Measurements from ENCODE around the gene ACOX2. TPM values are rescaled to one million over a fixed set of nuclear protein-coding genes. Genes with fewer than 3 reads are reported as not detected.

ACOX2 gene
- total RNA-seq, 1 experiment from 2014 or later: 1.1 TPM

DNA sequence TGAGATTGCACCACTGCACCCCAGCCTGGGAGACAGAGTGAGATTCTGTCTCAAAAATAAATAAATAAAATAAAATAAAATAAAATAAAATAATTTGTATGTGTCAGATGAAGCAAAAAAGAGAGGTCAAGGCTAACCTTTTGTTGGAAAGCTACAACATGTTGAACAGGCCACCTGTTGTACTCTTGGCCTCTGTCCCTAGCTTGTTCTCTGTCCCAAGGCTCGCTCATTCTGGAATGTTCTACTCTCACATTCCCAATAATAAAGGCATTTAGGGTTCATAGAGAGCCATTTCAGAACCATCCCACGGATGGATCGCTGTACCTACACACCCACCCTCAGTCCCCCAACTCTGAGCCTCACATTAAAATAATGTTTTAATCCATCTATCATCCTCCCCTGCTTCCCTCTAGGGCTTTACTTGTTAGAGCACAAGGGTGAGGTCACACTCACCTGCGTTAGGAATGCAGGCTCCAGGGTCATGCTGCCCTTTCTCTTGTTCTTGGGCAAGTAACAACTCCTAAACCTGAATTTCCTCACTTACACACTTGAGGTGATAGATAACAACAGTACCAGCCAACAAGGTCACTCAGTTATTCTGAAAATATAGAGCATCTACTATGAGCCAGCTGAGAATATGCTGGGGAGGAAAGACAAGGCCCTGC lies 70.0 kb downstream of the ACOX2 start:
- H3K27ac Mint-ChIP-seq (ENCODE audit: unreplicated experiment): no peak overlapping the region
- H3K27me3 Mint-ChIP-seq (ENCODE audit: unreplicated experiment): no peaks in the 10 kb centered on the region
- no peaks in the 10 kb centered on the region for H3K9me3 Mint-ChIP-seq (ENCODE audit: low read depth, unreplicated experiment)
- intact Hi-C loops (cut with micrococcal nuclease; ENCODE audit: unreplicated experiment): no loop called here
- H3K4me3 Mint-ChIP-seq (ENCODE audit: low read depth, unreplicated experiment): no peak overlapping the region
- peaks cover 6% of the 10 kb centered on the region for H3K36me3 Mint-ChIP-seq (ENCODE audit: insufficient read depth, unreplicated experiment)
- no peak for DNase-seq
- no TSS peak for BruUV-seq (replicated peaks)
- CTCF ChIA-PET: interaction anchor here (0.5 kb wide), 1 partner anchor 1308 kb away, joined by 3 read pairs; no protein-coding TSS in a partner anchor
- peaks cover 33% of the 10 kb centered on the region for H3K4me1 Mint-ChIP-seq (ENCODE audit: low read depth, unreplicated experiment)
- TF ChIP-seq, protein P1, sequence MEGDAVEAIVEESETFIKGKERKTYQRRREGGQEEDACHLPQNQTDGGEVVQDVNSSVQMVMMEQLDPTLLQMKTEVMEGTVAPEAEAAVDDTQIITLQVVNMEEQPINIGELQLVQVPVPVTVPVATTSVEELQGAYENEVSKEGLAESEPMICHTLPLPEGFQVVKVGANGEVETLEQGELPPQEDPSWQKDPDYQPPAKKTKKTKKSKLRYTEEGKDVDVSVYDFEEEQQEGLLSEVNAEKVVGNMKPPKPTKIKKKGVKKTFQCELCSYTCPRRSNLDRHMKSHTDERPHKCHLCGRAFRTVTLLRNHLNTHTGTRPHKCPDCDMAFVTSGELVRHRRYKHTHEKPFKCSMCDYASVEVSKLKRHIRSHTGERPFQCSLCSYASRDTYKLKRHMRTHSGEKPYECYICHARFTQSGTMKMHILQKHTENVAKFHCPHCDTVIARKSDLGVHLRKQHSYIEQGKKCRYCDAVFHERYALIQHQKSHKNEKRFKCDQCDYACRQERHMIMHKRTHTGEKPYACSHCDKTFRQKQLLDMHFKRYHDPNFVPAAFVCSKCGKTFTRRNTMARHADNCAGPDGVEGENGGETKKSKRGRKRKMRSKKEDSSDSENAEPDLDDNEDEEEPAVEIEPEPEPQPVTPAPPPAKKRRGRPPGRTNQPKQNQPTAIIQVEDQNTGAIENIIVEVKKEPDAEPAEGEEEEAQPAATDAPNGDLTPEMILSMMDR (IDR thresholded peaks at IDR 0.05; ENCODE audit: unreplicated experiment): no peak

DNA sequence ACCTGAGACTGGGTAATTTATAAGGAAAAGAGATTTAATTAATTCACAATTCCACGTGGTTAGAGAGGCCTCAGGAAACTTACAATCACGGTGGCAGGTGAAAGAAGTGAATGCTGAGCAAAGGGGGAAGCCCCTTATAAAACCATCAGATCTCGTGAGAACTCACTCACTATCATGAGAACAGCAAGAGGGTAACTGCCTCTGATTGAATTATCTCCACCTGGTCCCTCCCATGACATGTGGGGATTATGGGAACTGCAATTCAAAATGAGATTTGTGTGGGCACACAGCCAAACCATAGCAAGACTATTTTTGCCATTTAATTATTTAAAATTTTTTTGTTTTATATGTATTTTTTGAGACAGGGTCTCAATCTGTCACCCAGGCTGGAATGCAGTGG lies 72.1 kb downstream of the ACOX2 start:
- intact Hi-C loops (cut with micrococcal nuclease; ENCODE audit: unreplicated experiment): no loop called here
- TF ChIP-seq, protein P1 (IDR thresholded peaks at IDR 0.05; ENCODE audit: unreplicated experiment): no peak
- H3K4me3 Mint-ChIP-seq (ENCODE audit: low read depth, unreplicated experiment): no peak overlapping the region
- H3K36me3 Mint-ChIP-seq (ENCODE audit: insufficient read depth, unreplicated experiment): peaks cover 6% of the 10 kb centered on the region
- no peaks in the 10 kb centered on the region for H3K9me3 Mint-ChIP-seq (ENCODE audit: low read depth, unreplicated experiment)
- peaks cover 15% of the 10 kb centered on the region for H3K4me1 Mint-ChIP-seq (ENCODE audit: low read depth, unreplicated experiment)
- no peak for DNase-seq
- CTCF ChIA-PET: no interaction called here
- H3K27me3 Mint-ChIP-seq (ENCODE audit: unreplicated experiment): no peaks in the 10 kb centered on the region
- no TSS peak for BruUV-seq (replicated peaks)
- no peak overlapping the region for H3K27ac Mint-ChIP-seq (ENCODE audit: unreplicated experiment)

DNA sequence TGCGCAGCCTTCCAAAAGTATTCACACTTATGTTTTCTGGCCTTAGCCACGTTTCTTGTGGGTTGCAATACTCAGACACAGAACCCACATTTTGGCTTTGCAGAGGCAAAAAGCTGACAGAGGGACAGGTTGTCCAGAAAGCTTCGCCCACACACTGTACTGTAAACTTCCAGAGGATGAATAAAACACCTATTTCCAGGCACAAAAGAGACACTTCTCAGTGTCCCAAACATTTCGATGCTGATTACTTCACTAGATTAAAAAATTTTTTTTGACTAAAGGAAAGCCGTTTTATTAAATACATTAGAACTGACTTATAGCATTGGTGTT lies 73.1 kb downstream of the ACOX2 start:
- DNase-seq: no peak
- H3K36me3 Mint-ChIP-seq (ENCODE audit: insufficient read depth, unreplicated experiment): peaks cover 6% of the 10 kb centered on the region
- BruUV-seq (replicated peaks): no TSS peak
- peaks cover 15% of the 10 kb centered on the region for H3K4me1 Mint-ChIP-seq (ENCODE audit: low read depth, unreplicated experiment)
- CTCF ChIA-PET: no interaction called here
- intact Hi-C loops (cut with micrococcal nuclease; ENCODE audit: unreplicated experiment): loop anchor here (1.0 to 2.0 kb wide), 2 partner anchors 29 to 68 kb away; partner anchors contain the start of gene KCTD6
- no peaks in the 10 kb centered on the region for H3K9me3 Mint-ChIP-seq (ENCODE audit: low read depth, unreplicated experiment)
- TF ChIP-seq, protein P1 (IDR thresholded peaks at IDR 0.05; ENCODE audit: unreplicated experiment): no peak
- peak overlapping the region; percentile 39 for H3K4me3 Mint-ChIP-seq (ENCODE audit: low read depth, unreplicated experiment)
- no peaks in the 10 kb centered on the region for H3K27me3 Mint-ChIP-seq (ENCODE audit: unreplicated experiment)
- H3K27ac Mint-ChIP-seq (ENCODE audit: unreplicated experiment): no peak overlapping the region

DNA sequence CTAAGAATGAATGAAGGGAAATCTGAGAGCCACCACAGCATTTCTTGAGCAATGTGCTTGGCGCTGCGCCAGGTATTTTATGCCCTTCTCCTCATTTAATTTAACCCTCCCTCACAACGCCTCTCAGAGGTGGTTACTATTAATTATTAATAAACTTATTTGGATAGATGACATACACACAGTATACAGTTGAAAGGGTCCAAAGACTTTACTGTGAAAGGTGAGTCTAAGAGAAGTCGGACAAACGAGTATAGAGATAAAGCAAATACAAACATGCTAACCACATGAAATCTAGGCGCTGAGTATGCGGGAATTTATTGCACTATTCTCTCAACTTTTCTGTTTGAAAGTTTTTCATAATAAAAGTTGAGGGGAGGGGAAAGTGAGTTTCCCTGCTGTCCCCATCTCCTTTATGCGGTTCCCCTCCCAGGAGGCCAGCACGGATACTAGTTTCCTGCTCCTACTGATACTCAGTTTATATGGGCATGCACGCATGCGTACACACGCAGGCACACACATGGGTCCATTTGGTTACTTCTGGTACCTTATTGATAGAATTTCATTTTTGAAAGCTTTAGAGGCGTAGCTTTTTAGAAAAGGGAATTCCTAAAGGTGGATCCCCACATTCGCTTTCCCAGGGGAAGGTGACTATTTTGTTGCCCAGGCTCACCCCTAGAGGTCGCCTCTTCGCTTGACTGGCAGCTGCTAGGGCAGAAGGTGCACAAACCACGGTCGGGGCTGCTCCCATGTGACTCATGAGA lies 73.6 kb downstream of the ACOX2 start:
- Mint-ChIP-seq H3K9me3 (ENCODE audit: low read depth, unreplicated experiment) (no peaks in the 10 kb centered on the region), H3K4me3 (ENCODE audit: low read depth, unreplicated experiment) (peak overlapping the region; percentile 39), H3K36me3 (ENCODE audit: insufficient read depth, unreplicated experiment) (peaks cover 6% of the 10 kb centered on the region), H3K27ac (ENCODE audit: unreplicated experiment) (no peak overlapping the region), H3K4me1 (ENCODE audit: low read depth, unreplicated experiment) (peaks cover 15% of the 10 kb centered on the region), H3K27me3 (ENCODE audit: unreplicated experiment) (no peaks in the 10 kb centered on the region)
- peak; percentile 84 for DNase-seq
- TF ChIP-seq, protein P1 (IDR thresholded peaks at IDR 0.05; ENCODE audit: unreplicated experiment): peak; percentile 53
- intact Hi-C loops (cut with micrococcal nuclease; ENCODE audit: unreplicated experiment): loop anchor here (1.0 to 2.0 kb wide), 2 partner anchors 29 to 69 kb away; partner anchors contain the start of gene KCTD6
- CTCF ChIA-PET: no interaction called here
- BruUV-seq (replicated peaks): no TSS peak

Data from Calu3 (cell line).